ENCODE results near the gene EXOC6B.

The EXOC6B gene

DNA sequence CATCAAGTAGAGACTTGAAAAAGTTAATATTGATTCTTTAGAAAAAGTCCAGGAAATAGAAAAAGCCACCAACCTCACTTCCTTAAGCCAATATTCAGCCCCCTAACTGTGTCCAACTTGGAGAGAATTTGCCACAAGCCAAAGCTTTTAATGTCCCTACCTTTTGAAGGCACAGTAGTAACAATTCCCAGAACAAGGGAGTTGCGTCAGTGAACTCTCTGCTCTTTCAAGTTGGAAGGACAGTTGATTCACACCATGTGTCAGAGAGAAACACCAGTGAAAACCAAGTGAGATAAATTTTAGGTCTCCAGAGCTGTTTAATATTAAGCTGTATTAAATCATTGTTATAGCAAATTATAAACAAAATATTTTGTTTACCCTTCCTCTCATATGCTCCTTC is 66.1 kb downstream of the EXOC6B start:
- TF ChIP-seq ZBTB7A (IDR thresholded peaks at IDR 0.05; ENCODE audit: low read depth) = no peak

DNA sequence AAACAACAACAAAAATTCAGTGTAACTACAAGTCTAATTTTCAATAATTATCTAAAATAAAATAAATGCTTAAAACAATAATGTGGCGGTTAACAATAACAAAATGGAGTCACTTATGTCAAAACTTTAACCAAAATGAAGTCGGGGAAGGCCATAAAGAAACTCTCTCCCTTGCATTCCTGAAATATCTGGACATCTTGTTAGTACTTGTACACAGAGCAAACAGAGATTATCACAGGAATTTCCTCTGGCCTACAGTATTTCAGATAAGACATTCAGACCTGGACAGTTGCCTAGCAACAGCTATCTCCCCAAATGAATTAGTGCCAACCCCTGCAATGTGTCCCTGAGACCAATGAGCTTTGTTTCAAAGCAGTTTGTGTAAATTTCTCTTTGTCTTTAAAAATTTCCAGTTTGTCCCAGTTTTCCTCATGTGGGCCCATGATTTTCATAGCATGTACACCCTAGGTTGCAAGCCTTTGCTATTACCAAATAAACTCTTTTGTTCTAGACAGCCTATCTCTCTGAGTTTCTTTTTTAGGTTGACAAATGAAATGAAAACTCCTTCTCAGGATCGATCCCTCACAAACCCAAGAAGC is 68.6 kb downstream of the EXOC6B start:
- TF ChIP-seq YY1 (IDR thresholded peaks at IDR 0.05; ENCODE audit: low read depth) (no peak), RAD21 (IDR thresholded peaks at IDR 0.05; ENCODE audit: low read depth) (no peak), CEBPB (IDR thresholded peaks at IDR 0.05) (no peak), EP300 (IDR thresholded peaks at IDR 0.05; ENCODE audit: borderline replicate concordance) (no peak), EGR1 (IDR thresholded peaks at IDR 0.05) (no peak), NFIC (IDR thresholded peaks at IDR 0.05) (no peak), ZBTB7A (IDR thresholded peaks at IDR 0.05; ENCODE audit: low read depth) (no peak), TCF12 (IDR thresholded peaks at IDR 0.05; ENCODE audit: low read depth) (no peak), USF1 (IDR thresholded peaks at IDR 0.05) (no peak), FOXM1 (IDR thresholded peaks at IDR 0.05; ENCODE audit: borderline replicate concordance, low read depth) (no peak), TEAD4 (IDR thresholded peaks at IDR 0.05) (no peak), TAF1 (IDR thresholded peaks at IDR 0.05; ENCODE audit: low read depth) (no peak), CREB1 (IDR thresholded peaks at IDR 0.05; ENCODE audit: low read depth) (no peak)
- TF ChIP-seq, protein P1, sequence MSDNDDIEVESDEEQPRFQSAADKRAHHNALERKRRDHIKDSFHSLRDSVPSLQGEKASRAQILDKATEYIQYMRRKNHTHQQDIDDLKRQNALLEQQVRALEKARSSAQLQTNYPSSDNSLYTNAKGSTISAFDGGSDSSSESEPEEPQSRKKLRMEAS (IDR thresholded peaks at IDR 0.05) = no peak
- TF ChIP-seq, protein P2, sequence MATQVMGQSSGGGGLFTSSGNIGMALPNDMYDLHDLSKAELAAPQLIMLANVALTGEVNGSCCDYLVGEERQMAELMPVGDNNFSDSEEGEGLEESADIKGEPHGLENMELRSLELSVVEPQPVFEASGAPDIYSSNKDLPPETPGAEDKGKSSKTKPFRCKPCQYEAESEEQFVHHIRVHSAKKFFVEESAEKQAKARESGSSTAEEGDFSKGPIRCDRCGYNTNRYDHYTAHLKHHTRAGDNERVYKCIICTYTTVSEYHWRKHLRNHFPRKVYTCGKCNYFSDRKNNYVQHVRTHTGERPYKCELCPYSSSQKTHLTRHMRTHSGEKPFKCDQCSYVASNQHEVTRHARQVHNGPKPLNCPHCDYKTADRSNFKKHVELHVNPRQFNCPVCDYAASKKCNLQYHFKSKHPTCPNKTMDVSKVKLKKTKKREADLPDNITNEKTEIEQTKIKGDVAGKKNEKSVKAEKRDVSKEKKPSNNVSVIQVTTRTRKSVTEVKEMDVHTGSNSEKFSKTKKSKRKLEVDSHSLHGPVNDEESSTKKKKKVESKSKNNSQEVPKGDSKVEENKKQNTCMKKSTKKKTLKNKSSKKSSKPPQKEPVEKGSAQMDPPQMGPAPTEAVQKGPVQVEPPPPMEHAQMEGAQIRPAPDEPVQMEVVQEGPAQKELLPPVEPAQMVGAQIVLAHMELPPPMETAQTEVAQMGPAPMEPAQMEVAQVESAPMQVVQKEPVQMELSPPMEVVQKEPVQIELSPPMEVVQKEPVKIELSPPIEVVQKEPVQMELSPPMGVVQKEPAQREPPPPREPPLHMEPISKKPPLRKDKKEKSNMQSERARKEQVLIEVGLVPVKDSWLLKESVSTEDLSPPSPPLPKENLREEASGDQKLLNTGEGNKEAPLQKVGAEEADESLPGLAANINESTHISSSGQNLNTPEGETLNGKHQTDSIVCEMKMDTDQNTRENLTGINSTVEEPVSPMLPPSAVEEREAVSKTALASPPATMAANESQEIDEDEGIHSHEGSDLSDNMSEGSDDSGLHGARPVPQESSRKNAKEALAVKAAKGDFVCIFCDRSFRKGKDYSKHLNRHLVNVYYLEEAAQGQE (IDR thresholded peaks at IDR 0.05; ENCODE audit: low read depth) = no peak

DNA sequence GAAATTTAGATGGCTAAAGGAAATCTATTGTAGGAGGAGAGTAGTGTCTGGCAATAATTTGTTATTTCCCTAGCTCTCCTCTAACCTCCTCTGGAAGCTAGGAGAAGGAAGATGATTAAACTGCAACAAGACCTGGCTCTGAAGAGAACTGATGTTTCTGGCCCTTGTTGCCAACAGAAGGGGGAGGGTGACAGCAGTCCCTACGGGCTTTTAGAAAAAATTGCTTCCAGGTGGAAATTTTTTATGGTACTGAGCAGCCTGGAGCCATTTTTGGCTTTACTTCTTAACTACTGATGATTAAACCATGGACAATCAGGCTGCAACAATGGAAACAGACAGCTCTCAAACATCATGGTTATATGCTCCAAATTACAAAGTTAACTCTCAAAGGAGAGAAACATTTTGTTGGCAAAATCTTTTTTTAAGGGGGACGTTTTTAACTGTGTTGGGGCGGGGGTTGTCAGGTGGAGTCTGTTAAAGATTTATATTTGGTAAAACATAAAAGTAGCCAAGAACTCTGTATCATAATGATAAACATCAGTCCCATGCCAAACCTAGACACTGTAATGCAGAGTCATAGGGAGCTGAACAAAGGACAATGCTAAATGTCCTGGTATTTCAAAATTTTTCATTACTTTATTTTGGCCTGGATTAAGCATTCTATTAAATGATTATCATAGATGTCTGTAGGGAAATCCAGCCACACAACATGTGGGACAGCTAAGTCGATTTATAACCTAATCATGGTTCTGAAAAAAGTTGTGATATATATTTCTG is 70.0 kb downstream of the EXOC6B start:
- TF ChIP-seq USF1 (IDR thresholded peaks at IDR 0.05) (no peak), EGR1 (IDR thresholded peaks at IDR 0.05) (no peak), FOXM1 (IDR thresholded peaks at IDR 0.05; ENCODE audit: borderline replicate concordance, low read depth) (no peak), ZBTB7A (IDR thresholded peaks at IDR 0.05; ENCODE audit: low read depth) (no peak), CREB1 (IDR thresholded peaks at IDR 0.05; ENCODE audit: low read depth) (no peak), EP300 (IDR thresholded peaks at IDR 0.05; ENCODE audit: borderline replicate concordance) (no peak), RAD21 (IDR thresholded peaks at IDR 0.05; ENCODE audit: low read depth) (no peak), YY1 (IDR thresholded peaks at IDR 0.05; ENCODE audit: low read depth) (no peak), CEBPB (IDR thresholded peaks at IDR 0.05) (no peak), TAF1 (IDR thresholded peaks at IDR 0.05; ENCODE audit: low read depth) (no peak)
- TF ChIP-seq, protein P2 (IDR thresholded peaks at IDR 0.05; ENCODE audit: low read depth) = no peak

- TF ChIP-seq TEAD4 (IDR thresholded peaks at IDR 0.05) (no peak), RAD21 (IDR thresholded peaks at IDR 0.05; ENCODE audit: low read depth) (no peak), ZBTB7A (IDR thresholded peaks at IDR 0.05; ENCODE audit: low read depth) (no peak), YY1 (IDR thresholded peaks at IDR 0.05; ENCODE audit: low read depth) (no peak), CREB1 (IDR thresholded peaks at IDR 0.05; ENCODE audit: low read depth) (no peak), CEBPB (IDR thresholded peaks at IDR 0.05) (no peak), TCF12 (IDR thresholded peaks at IDR 0.05; ENCODE audit: low read depth) (no peak), USF1 (IDR thresholded peaks at IDR 0.05) (no peak), EP300 (IDR thresholded peaks at IDR 0.05; ENCODE audit: borderline replicate concordance) (no peak)
These were observed 71.1 kb downstream of the EXOC6B start for GRCh38 chr2:72754628-72755320.

DNA sequence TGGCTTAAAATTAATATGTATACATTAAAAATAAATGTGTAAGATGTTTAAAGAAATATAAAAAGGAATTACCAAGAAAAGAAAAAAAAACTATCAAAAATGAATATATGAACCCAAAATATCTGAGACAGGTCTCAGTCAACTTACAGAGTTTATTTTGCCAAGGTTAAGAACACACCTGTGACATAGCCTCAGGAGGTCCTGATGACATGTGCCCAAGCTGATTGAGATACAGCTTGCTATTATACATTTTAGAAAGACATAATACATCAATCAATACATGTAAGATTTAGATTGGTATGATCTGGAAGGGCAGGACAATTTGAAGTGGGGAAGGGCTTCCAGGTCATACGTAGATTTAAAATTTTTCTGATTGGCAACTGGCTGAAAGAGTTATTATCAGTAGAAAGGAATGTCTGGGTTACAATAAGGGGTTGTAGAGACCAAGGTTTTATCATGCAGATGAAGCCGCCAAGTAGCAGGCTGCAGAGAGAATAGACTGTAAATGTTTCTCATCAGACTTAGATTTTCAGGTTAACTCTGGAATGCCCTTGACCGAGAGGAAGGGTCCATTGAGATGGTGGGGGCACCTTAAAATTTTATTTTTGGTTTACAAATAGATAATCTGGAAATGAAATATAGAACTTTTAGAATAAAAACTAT is 74.7 kb downstream of the EXOC6B start:
- TF ChIP-seq EGR1 (IDR thresholded peaks at IDR 0.05) (no peak), FOXM1 (IDR thresholded peaks at IDR 0.05; ENCODE audit: borderline replicate concordance, low read depth) (no peak), TEAD4 (IDR thresholded peaks at IDR 0.05) (no peak), ZBTB7A (IDR thresholded peaks at IDR 0.05; ENCODE audit: low read depth) (no peak), TCF12 (IDR thresholded peaks at IDR 0.05; ENCODE audit: low read depth) (no peak), CEBPB (IDR thresholded peaks at IDR 0.05) (no peak), RAD21 (IDR thresholded peaks at IDR 0.05; ENCODE audit: low read depth) (no peak), NFIC (IDR thresholded peaks at IDR 0.05) (no peak), USF1 (IDR thresholded peaks at IDR 0.05) (no peak), TAF1 (IDR thresholded peaks at IDR 0.05; ENCODE audit: low read depth) (no peak), EP300 (IDR thresholded peaks at IDR 0.05; ENCODE audit: borderline replicate concordance) (no peak), YY1 (IDR thresholded peaks at IDR 0.05; ENCODE audit: low read depth) (no peak), CREB1 (IDR thresholded peaks at IDR 0.05; ENCODE audit: low read depth) (no peak)
- TF ChIP-seq, protein P2 (IDR thresholded peaks at IDR 0.05; ENCODE audit: low read depth) = no peak
- TF ChIP-seq, protein P1 (IDR thresholded peaks at IDR 0.05) = no peak
